Activated CD8-positive, alpha-beta memory T cell treated with anti-CD3 and anti-CD28 coated beads for 24 hours (primary cell): Measurements from ENCODE around the gene SLC13A1.
"Not testable (repeated sequence)": the region's sequence is repeated elsewhere in the genome, so short reads cannot be mapped to it uniquely, and the experiment has no call there.

Source experiments
- DNase-seq: peaks from one replicate; pipeline ENCODE4 v3.0.0-alpha.2; 2020

The SLC13A1 gene

GRCh38 chr7:123120286-123120685 lies 79.5 kb downstream of the SLC13A1 start:
- no peak for DNase-seq

GRCh38 chr7:123115331-123115730 lies 84.4 kb downstream of the SLC13A1 start:
- DNase-seq = no peak

- DNase-seq = no peak
These were observed 85.5 kb downstream of the SLC13A1 start for GRCh38 chr7:123114288-123114687.

- no peak for DNase-seq
These were observed 86.9 kb downstream of the SLC13A1 start for GRCh38 chr7:123112833-123113232.

- no peak for DNase-seq
These were observed 100.1 kb downstream of the SLC13A1 start for GRCh38 chr7:123099712-123100111.

- DNase-seq = no peak
These were observed 102.8 kb downstream of the SLC13A1 start for GRCh38 chr7:123096976-123097375.

GRCh38 chr7:123096434-123096833 lies 103.3 kb downstream of the SLC13A1 start:
- DNase-seq = no peak

- no peak for DNase-seq
These were observed 109.3 kb downstream of the SLC13A1 start for GRCh38 chr7:123090456-123090855.

- not testable (repeated sequence) for DNase-seq
These were observed 112.9 kb downstream of the SLC13A1 start for GRCh38 chr7:123086910-123087309.

GRCh38 chr7:123084861-123085260 lies 114.9 kb downstream of the SLC13A1 start:
- not testable (repeated sequence) for DNase-seq

- DNase-seq = no peak
These were observed 120.7 kb downstream of the SLC13A1 start for GRCh38 chr7:123079021-123079420.

- no peak for DNase-seq
These were observed 123.8 kb downstream of the SLC13A1 start for GRCh38 chr7:123075838-123076467.

GRCh38 chr7:123070702-123071286 lies 129.0 kb downstream of the SLC13A1 start:
- no peak for DNase-seq

GRCh38 chr7:123067814-123068213 lies 132.0 kb downstream of the SLC13A1 start:
- DNase-seq = no peak
